HG03432 (cell line): ENCODE data around the gene ASCC1.

Source experiments
- ATAC-seq: cut with Tn5 transposase; IDR thresholded peaks from one replicate; pipeline ENCODE4 v1.9.1; 2021; ENCODE audit warnings: mild to moderate bottlenecking, moderate library complexity; ENCODE audit not compliant: unreplicated experiment

ASCC1 gene

DNA sequence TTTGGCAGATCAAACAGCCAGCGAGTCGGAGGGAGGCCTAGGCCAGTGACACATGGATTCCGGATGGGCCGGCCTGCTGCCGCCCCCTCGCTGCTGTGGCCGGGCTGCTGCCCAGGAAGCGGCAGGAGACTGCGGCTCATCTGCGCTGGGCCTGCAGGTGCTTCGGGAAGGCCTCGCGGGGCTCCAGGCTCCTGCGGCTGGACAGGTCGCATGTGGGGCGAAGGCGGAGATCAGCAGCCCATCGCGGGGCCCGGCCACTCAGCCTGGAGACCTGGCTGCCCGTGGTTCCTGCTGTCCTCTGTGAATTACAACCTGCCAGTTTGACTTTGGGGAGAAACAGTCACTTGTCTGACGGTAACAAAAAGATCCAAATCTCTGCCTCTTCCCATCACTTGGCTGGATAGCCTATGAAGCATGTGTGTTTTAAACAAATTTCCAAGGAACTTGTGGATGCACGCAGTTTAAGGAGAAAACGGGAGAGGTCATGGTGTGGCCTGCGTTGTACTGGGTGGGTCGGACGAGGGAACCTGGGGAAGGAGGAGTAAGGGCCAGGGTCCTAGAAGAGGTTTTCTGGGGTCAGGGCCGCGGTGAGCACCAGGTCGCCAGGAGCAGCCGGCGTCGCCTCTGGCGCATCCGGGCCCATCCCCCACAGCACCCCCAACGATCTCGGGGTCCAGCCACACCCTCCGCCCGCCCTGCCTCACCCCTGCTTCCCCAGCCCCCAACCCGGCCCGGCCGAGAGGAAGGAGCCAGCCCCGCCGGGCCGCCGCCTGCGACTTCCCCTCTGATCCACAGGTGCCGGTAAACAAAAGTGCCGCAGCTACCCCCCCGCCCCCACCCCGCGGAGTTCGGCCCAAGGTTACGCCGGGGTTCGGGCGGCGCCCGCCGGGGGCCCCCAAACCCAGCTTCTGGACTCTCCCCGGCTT, 129.3 kb downstream of the ASCC1 start:
- no peak for ATAC-seq

DNA sequence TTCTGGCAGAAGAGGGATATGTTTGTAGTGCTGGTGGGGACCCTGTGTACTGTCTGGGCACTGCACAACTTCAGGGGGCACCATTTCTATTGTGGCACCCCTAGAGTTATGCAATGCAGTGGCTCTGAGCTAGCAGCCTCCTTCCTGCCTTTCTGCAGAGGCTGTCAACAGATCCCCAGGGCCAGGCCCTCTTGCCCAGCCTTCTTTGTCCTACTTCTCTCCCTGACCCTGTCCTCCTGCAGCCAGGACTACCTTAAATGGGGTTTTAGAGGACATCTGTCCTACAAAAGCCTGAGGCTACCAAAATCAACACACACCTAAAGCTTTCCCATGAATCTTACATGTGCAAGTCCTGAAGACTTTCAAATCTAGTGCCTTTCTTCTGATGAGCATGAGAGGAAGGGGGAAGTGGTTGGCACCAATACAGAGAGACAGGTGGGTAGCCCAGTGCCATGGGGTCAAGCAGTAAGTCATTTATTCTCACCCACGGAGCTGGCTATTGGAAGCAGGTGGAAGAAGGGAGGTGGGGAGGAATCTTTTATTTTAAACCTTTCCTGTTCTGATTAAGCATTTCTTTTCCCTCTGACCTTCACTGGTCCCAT, 130.1 kb downstream of the ASCC1 start:
- no peak for ATAC-seq

DNA sequence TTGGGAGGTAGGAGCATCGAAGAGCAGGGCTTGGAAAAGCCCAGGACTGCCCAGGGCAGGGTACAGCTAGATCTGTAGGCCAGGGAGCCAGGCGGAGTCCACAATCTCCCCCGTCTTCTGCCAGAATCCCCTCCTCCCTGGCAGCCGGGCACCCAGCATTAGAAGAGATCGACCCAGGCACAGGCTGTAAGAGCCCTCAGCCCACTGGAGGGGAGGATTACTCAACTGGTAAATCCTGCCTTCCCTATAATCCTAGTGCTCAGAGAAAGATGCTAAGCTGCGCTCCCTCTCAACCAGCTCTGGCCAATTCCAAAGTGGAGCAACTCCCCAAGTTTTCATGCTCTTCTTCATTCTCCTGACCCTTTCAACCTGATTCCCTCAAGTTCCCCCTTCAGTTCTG, 130.9 kb downstream of the ASCC1 start:
- no peak for ATAC-seq

DNA sequence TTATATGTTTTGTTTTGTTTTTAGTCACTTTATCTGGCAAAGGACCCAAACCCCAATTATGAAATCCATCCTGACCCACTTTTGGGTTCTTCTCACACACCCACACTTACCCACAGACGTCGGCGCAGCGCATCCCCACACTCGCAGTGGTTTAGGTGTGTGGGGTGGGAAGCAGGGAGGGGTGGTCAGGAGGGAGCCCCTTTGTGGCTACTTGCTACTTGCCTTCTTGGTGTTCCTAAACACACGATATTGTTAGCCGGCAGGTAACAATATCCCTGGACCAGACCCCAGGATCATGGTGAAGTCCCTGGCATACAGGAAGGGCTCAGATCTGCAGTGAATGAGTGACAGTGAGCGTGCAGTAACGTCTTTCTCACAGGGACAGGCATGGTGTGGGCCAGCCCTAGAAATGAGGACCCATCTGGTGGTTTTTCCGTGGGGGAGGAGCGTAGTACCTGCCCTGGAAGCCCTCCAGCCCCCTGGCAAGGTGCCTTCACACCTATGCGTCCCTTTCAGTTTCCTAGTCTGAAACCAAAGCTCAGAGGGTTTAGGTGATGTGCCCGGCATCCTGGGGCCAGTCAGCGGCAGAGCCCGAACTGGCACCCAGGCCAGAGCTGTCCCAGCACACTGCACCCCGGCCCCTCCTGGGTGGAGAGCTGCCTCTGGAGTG, 132.2 kb downstream of the ASCC1 start:
- no peak for ATAC-seq

DNA sequence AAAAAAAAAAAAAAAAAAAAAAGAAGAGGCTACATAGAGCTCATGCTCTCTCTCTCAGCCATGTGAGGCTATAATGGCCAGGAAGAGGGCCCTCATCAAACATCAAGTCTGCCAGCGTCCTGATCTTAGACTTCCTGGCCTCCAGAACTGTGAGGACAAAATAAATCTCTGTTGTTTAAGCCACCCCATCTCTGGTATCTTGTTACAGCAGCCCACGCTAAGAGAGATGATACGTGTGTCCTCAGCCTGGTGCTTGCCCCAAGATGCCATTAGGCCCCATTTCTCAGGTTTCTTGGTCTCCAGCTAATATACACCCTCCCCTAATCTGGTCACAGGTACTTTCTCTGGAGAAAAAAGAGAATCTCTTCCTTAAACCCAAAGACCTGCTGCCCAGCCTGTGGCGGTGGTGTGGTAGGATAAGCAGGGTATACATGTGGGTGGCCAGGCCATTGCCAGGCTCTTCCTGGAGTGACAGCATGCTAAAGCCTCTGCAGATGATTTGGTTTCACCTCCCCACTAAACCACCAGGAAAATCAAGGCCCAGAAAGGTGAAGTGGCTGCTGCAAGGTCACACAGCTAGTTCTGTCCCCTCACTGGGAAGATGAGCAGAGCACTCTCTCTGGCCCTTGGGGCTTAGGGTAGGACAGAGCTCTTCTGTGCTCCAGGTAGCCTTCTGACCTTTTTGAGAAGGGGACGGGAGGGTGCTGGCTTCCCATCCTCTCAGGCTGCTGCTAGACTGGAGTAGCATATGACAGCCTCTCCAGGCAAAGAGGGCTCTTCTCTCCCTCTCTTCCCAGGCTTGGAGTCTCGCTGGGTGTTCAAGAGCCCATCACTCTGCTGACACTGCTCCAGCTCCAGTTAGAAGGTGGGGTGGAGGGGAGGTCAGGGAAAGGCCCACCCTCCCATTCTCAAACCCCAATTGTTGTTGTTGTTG, 133.0 kb downstream of the ASCC1 start:
- ATAC-seq = no peak

DNA sequence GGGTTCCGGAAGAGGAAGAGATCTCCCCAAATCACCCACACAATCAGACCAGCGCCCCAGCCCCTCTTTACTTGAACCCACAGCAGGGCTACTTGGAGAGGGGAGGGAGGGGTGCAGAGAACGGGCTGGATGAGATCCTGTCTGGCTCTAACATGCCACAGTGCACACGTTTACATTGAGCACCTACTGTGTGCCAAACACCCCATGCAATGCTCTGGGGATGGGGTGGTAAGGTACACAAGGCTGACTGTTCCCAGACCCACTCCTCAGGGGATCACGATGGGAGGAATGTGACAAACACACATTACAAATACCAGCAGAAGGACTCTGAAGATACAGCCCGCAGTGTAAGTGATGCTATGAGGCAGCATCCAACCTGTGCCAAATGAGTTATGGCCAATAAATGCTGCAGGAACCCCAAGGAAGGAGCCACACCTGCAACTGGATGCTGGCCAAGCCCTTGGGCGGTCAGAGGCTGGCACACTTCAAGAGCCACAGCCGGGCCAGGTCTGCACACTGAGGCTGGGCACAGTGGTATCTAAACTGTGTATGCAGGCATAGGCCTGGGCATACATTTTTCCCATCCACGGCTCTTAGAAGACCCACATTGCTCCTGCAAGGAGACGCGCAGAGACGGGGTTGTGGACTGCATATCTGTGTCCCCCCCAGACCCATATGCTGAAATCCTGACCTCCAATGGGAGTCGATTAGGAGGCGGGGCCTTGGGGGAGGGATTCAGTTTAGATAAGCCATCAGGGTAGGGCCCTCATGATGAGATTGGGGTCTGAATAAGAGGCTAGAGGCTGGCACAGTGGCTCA, 134.1 kb downstream of the ASCC1 start:
- ATAC-seq = no peak

DNA sequence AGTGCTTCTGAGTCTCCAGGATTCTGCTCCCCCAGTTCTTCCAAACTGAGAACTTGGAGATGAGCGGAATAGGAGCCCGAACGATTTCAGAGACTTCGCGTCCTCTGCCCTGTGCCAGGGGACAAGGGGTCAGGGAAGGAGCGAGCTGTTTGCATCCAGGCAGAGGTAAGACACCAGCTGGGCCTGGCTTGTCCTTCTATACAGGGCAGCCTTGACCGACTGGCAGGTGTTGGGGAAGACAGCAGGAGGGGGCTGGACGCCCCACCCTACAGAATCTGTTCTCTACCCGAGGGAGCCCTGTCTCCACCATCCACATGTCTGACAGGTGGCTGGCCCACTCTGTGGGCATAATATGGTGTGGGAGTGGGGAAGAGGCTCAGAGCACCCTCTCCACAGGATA, 134.9 kb downstream of the ASCC1 start:
- ATAC-seq = no peak

DNA sequence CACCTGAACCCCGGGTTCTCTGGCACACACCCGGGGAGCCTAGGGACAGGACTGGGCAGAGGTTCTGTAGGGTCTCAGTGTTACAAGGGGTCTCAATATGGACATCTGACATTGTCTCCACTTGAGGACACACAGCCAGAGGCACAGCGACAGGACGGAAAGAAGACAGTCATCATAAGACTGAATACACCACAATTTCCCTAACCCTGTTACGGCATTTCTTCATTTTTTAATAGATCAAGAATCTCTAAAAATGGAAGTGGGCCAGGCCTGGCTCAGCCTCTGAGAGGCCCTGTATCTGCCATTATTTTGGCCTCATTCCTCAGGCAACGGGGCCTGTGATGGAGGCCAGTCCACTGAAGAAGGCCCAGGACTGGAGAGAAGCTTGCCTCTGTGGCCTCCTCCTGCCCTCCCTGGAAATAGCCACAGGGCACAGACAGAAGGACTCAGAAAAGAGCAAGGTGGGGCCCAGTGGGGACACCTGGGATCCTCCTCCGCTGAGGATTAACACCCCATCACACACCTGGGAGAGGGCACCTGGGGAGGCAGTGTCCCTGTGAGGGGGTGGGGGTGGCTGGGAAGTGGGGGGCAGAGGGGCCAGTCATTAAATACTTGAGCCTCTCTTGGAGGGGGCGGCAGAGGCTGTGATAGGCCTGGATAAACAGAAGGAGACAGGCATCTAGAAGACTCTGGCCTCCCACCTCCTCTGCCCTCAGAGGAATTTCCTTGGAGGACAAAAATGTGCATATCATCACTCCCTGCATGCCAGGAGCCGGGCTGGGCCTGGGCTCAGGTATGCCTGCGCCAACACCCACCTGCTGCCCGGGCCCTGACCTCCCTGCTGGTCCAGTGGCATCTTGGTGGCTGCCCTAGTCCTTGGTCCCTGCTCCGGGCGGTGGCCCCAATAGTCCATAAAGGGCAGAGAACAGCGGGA, 135.8 kb downstream of the ASCC1 start:
- no peak for ATAC-seq

DNA sequence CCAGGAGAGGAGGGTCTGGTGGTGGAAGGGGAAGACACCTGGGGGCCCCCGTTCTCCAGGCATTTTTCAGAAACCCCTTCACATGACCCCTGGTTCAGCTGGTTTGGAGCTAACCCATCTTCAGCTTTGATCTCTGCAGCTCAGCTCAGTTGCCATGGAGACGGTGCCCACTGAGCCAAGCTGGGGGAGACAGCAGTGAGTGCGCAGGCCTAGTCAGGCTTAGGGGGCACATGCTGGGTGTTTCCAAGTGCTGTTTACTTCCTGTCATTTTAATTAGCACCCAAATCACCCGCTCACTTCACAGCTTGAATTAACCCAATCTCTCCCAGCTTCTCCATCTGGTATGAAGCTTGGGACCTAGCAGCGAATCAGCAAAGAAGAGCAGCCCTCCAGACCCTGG, 136.7 kb downstream of the ASCC1 start:
- no peak for ATAC-seq

DNA sequence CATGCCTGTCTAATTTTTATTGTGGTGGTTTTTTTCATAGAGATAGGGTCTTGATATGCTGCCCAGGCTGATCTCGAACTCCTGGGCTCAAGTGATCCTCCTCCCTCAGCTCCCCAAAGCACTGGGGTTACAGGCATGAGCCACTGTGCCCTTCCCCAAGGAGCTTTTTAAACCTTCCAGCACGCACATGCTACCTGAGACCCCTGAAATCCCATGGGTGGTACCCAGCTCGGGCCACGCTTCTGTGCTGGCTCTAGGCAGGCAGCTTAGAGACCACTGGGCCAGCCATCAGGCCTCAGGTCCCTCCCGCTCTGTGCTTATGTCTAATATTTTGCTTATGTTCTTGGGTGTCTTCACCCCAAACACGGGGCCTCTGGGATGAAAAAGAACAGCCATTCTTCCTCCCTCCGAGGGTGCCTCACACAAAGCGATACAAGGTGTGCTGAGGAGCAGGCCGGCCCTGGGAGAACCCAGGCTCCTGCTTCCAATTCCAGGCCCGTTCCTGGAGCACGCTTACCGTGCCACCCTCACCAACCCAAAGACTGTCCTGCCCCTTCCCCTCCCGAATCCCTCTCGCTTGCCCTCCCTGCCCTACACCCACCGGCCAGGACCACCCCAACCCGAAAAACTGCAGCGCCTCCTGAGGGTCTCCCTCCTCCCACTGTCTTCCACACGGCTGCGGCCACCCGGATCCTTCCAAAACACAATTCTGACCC, 138.6 kb downstream of the ASCC1 start:
- ATAC-seq = no peak

DNA sequence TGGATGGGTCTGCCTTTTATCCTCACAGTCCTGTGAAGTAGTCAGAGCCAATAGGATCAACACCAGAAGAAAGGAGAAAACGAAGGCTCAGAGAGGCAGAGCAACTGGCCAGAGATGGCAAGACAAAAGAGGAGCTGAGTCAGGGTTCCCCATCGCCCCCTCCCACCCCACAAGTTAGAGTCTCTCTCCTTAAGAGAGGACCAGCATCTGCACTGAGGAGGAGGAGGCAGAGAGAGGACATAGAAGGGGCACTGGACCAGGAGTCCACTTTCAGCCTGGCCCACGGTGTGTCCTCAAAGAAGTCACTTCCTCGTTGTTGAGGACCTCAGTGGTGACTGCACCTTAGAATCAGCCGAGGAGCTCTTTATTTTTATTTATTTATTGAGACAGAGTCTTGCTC, 139.3 kb downstream of the ASCC1 start:
- no peak for ATAC-seq

DNA sequence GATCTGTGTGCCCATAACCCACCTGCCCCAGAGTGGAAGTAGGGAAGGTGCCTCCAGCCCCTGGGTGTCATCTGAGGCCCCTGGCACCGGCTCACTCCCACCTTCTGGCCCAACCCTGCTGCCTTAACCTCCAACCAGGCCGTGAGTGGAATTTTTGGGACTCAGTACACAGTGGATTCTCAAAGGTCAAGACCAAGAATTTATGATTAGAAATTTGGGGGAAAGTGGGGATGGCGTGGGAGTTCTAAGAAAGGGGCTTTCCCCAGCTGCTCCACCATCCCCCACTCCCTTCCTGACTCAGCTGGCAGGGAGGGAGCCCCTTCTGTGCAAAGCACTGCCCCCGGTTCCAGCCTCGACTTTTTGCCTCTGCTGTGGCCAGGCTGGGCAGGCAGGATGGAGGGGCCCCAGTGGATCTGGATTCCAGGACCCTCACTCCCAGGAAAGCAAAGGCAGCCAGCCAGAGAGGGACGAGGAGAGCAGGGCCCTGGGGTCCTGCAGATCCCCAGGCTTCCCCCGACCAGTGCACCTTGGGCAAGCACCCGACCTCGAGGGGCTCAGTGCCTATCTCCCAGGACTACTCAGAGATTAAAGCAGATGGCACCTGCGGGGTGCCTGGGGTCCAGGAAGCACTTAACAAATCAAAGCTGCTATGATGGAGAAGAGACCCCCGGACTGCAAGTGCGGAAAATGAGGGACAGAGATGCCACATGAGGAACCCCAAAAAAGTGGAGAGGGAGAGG, 140.5 kb downstream of the ASCC1 start:
- ATAC-seq = no peak

DNA sequence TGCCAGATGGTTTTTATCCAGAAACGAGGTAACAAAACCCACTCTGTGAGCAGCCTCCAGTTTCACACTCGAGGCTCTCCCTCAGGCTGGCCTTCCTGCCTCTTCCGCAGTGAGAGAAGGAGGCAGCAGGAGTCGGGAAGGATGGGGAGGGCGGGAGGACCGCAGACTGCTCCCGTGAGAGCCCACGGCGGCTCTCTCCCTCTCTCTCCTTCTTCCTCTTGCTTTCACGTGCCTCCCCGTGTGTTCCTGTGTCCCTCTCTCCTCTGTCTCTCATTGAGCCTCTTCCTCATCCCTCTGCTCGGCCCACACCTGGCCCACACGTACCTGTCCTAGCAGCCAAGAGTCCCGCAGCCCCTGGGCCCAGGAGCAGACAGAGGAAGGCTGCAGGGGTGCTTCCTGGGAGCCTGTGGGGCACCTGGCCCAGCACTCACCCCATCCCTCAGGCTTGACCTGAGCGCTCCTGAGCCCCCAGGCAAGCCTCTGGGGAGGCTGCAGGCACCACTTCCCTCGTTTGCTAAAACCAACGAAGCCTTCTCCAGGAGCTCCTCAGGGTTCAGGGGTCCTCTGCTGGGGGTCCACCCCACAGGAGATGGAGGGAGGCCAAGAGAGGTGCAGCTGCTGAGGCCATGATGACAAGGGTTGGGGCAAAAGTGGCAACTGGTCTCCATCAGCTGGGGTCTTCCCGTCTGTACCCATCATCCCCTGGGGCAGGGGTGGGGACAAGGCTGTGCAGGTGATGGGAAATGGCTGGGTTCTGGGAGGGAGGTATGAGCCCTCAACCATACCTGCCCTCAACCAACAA, 141.3 kb downstream of the ASCC1 start:
- no peak for ATAC-seq

DNA sequence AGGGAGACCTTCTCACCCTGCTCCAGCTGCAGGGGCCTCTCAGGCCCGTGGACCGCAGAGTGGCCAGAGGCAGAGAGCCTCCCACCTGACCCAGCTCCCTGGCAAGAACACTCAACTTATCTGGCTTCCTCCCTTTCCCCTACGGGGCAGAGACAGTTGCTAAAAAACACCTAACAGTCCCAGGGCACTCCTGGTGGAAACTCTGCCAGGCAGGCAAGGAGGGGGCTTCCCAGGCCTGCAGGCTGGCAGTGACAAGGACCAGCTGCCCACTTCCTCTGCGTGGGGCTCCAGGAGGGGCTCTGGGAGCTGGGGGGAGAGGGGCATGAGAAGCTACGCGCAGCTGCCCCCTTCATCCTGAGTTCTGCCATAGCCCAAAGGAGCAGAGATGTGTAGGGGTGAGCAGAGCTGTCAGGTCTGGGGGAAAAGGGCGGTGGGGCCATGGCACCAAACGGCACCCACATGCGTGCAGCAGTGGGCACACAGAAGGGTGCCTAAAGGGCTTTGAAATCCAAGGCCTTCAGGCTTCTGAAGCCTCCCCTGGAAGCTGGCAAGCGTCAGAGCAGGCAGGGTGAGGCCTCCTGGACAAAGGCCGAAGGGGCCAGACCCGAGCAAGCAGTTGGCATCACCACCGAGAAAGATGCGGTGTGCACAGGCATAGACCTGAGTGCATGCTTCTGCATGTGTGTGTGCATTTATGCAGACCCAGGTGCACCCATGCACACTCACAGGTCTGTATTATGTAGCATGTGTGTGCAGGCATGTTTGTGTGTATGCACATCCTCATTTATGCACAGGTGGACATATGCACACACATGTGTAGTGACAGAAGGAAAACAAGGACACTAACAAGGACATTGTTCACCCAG, 142.1 kb downstream of the ASCC1 start:
- ATAC-seq = no peak

DNA sequence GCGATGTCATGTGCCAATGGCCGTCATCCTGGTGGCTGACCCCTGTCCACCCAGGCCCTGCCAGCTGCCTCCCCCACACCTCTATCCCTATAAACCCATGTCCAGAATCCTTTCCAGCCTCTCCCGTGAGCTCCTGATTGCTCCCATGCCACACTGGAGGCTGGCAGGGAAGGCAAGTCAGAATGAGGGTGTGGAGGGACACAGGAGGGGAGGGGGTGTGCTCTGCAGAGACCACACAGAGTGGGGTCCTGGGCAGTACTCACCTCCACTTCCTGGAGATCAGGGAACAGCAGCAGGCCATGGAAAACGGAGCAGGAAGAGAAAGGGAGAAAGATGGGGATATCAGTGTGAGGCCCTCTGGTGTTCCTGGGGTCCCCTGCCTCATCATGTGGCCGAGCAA, 143.4 kb downstream of the ASCC1 start:
- no peak for ATAC-seq

DNA sequence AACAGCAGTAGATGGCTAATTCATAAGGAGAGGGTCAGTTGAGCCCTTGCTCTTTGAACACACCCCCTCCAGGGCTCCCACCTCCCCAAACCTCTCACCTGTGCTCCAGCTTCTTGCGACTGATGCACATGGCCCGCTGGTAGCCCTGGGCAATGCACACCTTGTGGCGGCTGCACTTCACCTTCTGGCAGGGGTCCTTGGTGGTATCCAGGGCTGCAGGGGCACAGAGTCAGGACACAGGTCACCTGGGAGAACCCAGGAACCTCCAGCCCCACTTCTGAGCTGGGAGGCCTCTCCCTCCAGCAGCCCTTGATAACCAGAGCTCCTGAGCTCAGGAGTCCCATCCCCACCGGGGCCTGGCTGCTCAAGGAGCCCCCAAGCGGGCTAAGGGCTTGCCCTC, 144.0 kb downstream of the ASCC1 start:
- ATAC-seq = no peak
